Measurements from ENCODE around the gene GAL3ST3. TPM values are rescaled to one million over a fixed set of nuclear protein-coding genes. Genes with fewer than 3 reads are reported as not detected.
A peak's percentile ranks its signal among the peaks of the same experiment; 100 is the strongest.

The GAL3ST3 gene
- total and polyA plus RNA-seq, 2 donors (not counting 1 experiment from before 2014, with no cell fraction given): not detected

- no peaks in the 10 kb centered on the region for H3K9me3 ChIP-seq (ENCODE audit: control extremely low read depth in 1 of 3, control insufficient read depth in 2 of 3, insufficient read depth in 1 of 3, low read length in 2 of 3)
Measured at GRCh38 chr11:66062408-66062807, 13.4 kb upstream of the GAL3ST3 start.

GRCh38 chr11:66061268-66061667, 12.3 kb upstream of the GAL3ST3 start:
- Histone ChIP-seq H3K4me1 (ENCODE audit: control insufficient read depth in 2 of 2, insufficient read depth in 2 of 2, low read length in 2 of 2) (peaks cover 0 to 6% of the 10 kb centered on the region in 2 donors), H3K9ac (ENCODE audit: low read length) (no peak overlapping the region), H2AFZ (ENCODE audit: insufficient read depth, low read depth, low read length, poor library complexity, severe bottlenecking) (no peak overlapping the region), H3K79me2 (ENCODE audit: control insufficient read depth, insufficient read depth, low read length) (peaks cover 59% of the 10 kb centered on the region), H4K20me1 (ENCODE audit: control insufficient read depth, insufficient read depth, low read length, poor library complexity, severe bottlenecking) (peaks cover 22% of the 10 kb centered on the region), H3K4me3 (ENCODE audit: control extremely low read depth in 1 of 5, extremely low read depth in 1 of 5, insufficient read depth in 1 of 5, low read depth in 2 of 5, low read length in 4 of 5) (no peak overlapping the region), H3K27ac (ENCODE audit: low read length in 2 of 2) (peak overlapping the region in 1 of 2 donors; percentile 5), H3K36me3 (replicated peaks in 1 of 2; ENCODE audit: control extremely low read depth in 1 of 2, control insufficient read depth in 1 of 2, extremely low read depth in 1 of 2, insufficient read depth in 2 of 2, low read length in 1 of 2) (peaks cover 4 to 96% of the 10 kb centered on the region in 2 experiments), H3K9me3 (ENCODE audit: control extremely low read depth in 1 of 3, control insufficient read depth in 2 of 3, insufficient read depth in 1 of 3, low read length in 2 of 3) (no peaks in the 10 kb centered on the region), H3K4me2 (replicated peaks; ENCODE audit: low read depth, low read length, poor library complexity, severe bottlenecking) (no peak overlapping the region), H3K27me3 (replicated peaks in 1 of 4; ENCODE audit: control extremely low read depth in 1 of 4, control insufficient read depth in 3 of 4, insufficient read depth in 4 of 4, low read length in 3 of 4) (no peaks in the 10 kb centered on the region)
- ChIA-PET POLR2A (no interaction called here), CTCF (interaction anchor here (1.1 kb wide), 1 partner anchor 76 kb away, joined by 3 read pairs; no protein-coding TSS in a partner anchor)
- intact Hi-C loops (cut with micrococcal nuclease): no loop called here
- no peak overlapping the region for H3K4me3 Mint-ChIP-seq
- DNase-seq (no peak), ATAC-seq (ENCODE audit: low read depth) (no peak)
- peak overlapping the region; percentile 2 for H3K27ac Mint-ChIP-seq
- H3K9me3 Mint-ChIP-seq (ENCODE audit: insufficient read depth): no peaks in the 10 kb centered on the region
- peaks cover 25% of the 10 kb centered on the region for H3K4me1 Mint-ChIP-seq
- 49% methylated on average over 5 of the region's 6 CpGs for whole genome bisulfite sequencing (ENCODE audit: insufficient coverage)
- H3K27me3 Mint-ChIP-seq: no peaks in the 10 kb centered on the region
- TF ChIP-seq EZH2 (IDR thresholded peaks at IDR 0.05; ENCODE audit: borderline replicate concordance, insufficient read depth, low read depth, low read length, poor library complexity, severe bottlenecking) (no peak), CTCF (IDR thresholded peaks at IDR 0.05) (no peak)

More at GRCh38 chr11:66062408-66062807, 13.4 kb upstream of the GAL3ST3 start:
- peaks cover 50% of the 10 kb centered on the region for H3K79me2 ChIP-seq (ENCODE audit: control insufficient read depth, insufficient read depth, low read length)
- no peak for TF ChIP-seq CTCF (IDR thresholded peaks at IDR 0.05)
- TF ChIP-seq EZH2 (IDR thresholded peaks at IDR 0.05; ENCODE audit: borderline replicate concordance, insufficient read depth, low read depth, low read length, poor library complexity, severe bottlenecking): no peak
- no peak overlapping the region for H2AFZ ChIP-seq (ENCODE audit: insufficient read depth, low read depth, low read length, poor library complexity, severe bottlenecking)
- DNase-seq (no peak), ATAC-seq (ENCODE audit: low read depth) (no peak)
- H3K4me3 Mint-ChIP-seq: no peak overlapping the region
- H3K9ac ChIP-seq (ENCODE audit: low read length): no peak overlapping the region
- H3K4me1 Mint-ChIP-seq: peaks cover 33% of the 10 kb centered on the region
- no CpG with 5 or more reads among the region's 2 CpGs for WGBS (ENCODE audit: insufficient coverage)
- peaks cover 9 to 16% of the 10 kb centered on the region in 2 donors for H3K4me1 ChIP-seq (ENCODE audit: control insufficient read depth in 2 of 2, insufficient read depth in 2 of 2, low read length in 2 of 2)
- intact Hi-C loops (cut with micrococcal nuclease): no loop called here
- H3K4me3 ChIP-seq (ENCODE audit: control extremely low read depth in 1 of 5, extremely low read depth in 1 of 5, insufficient read depth in 1 of 5, low read depth in 2 of 5, low read length in 4 of 5): no peak overlapping the region
- H3K9me3 Mint-ChIP-seq (ENCODE audit: insufficient read depth): no peaks in the 10 kb centered on the region
- ChIA-PET POLR2A (no interaction called here), CTCF (interaction anchor here (0.6 to 4.8 kb wide), 3 partner anchors 17 to 72 kb away, joined by 3 to 38 read pairs (median 4); no protein-coding TSS in a partner anchor)
- H3K27ac Mint-ChIP-seq: no peak overlapping the region
- H3K27me3 ChIP-seq (replicated peaks in 1 of 4; ENCODE audit: control extremely low read depth in 1 of 4, control insufficient read depth in 3 of 4, insufficient read depth in 4 of 4, low read length in 3 of 4): no peaks in the 10 kb centered on the region
- H4K20me1 ChIP-seq (ENCODE audit: control insufficient read depth, insufficient read depth, low read length, poor library complexity, severe bottlenecking): peaks cover 17% of the 10 kb centered on the region
- H3K27me3 Mint-ChIP-seq: no peaks in the 10 kb centered on the region
- peaks cover 4 to 97% of the 10 kb centered on the region in 2 experiments for H3K36me3 ChIP-seq (replicated peaks in 1 of 2; ENCODE audit: control extremely low read depth in 1 of 2, control insufficient read depth in 1 of 2, extremely low read depth in 1 of 2, insufficient read depth in 2 of 2, low read length in 1 of 2)
- no peak overlapping the region for H3K4me2 ChIP-seq (replicated peaks; ENCODE audit: low read depth, low read length, poor library complexity, severe bottlenecking)
- H3K27ac ChIP-seq (ENCODE audit: low read length in 2 of 2): no peak overlapping the region
